Stimulated activated CD8-positive, alpha-beta memory T cell treated with anti-CD3 and anti-CD28 coated beads, Interleukin-4, amount 100 ng/mL, for 4 hours (primary cell): ENCODE data around the gene SLC7A7.
"Not testable (repeated sequence)": the region's sequence is repeated elsewhere in the genome, so short reads cannot be mapped to it uniquely, and the experiment has no call there.

ENCODE experiments used
- DNase-seq, 2 donors: peaks; one replicate each; pipeline ENCODE4 v3.0.0-alpha.2; 2020; ENCODE audit warnings: low read depth in 2 of 2, low spot score in 1 of 2

The SLC7A7 gene

GRCh38 chr14:22764382-22764781, 50.9 kb downstream of the SLC7A7 start:
- no peak for DNase-seq

- DNase-seq, result no peak
Measured at GRCh38 chr14:22761734-22762133, 53.5 kb downstream of the SLC7A7 start.

- not testable (repeated sequence) for DNase-seq
Measured at GRCh38 chr14:22757972-22758650, 57.1 kb downstream of the SLC7A7 start.

- DNase-seq, result no peak
Measured at GRCh38 chr14:22753586-22753985, 61.6 kb downstream of the SLC7A7 start.

- DNase-seq, result no peak
Measured at GRCh38 chr14:22752422-22752821, 62.8 kb downstream of the SLC7A7 start.

GRCh38 chr14:22748631-22749068, 66.6 kb downstream of the SLC7A7 start:
- no peak for DNase-seq

GRCh38 chr14:22748206-22748605, 67.0 kb downstream of the SLC7A7 start:
- DNase-seq, result no peak

- DNase-seq, result no peak
Measured at GRCh38 chr14:22747769-22748168, 67.5 kb downstream of the SLC7A7 start.

- DNase-seq, result no peak
Measured at GRCh38 chr14:22740020-22740419, 75.2 kb downstream of the SLC7A7 start.

GRCh38 chr14:22739423-22739822, 75.8 kb downstream of the SLC7A7 start:
- DNase-seq, result no peak

GRCh38 chr14:22737052-22737451, 78.2 kb downstream of the SLC7A7 start:
- no peak for DNase-seq

- DNase-seq, result not testable (repeated sequence)
Measured at GRCh38 chr14:22736384-22736783, 78.9 kb downstream of the SLC7A7 start.

GRCh38 chr14:22735096-22735495, 80.1 kb downstream of the SLC7A7 start:
- DNase-seq, result no peak

- no peak for DNase-seq
Measured at GRCh38 chr14:22733829-22734228, 81.4 kb downstream of the SLC7A7 start.

- DNase-seq, result not testable (repeated sequence)
Measured at GRCh38 chr14:22732062-22732461, 83.2 kb downstream of the SLC7A7 start.

GRCh38 chr14:22726012-22726411, 89.2 kb downstream of the SLC7A7 start:
- DNase-seq, result no peak

GRCh38 chr14:22725374-22725773, 89.9 kb downstream of the SLC7A7 start:
- DNase-seq, result not testable (repeated sequence)

GRCh38 chr14:22724847-22725246, 90.4 kb downstream of the SLC7A7 start:
- not testable (repeated sequence) for DNase-seq

GRCh38 chr14:22723815-22724214, 91.4 kb downstream of the SLC7A7 start:
- no peak for DNase-seq
